ENCODE measurements around the gene CENPC. TPM values are rescaled to one million over a fixed set of nuclear protein-coding genes. Genes with fewer than 3 reads are reported as not detected.

The CENPC gene
- total and polyA plus RNA-seq, 2 donors (not counting 3 experiments of a cell fraction or from before 2014, with no cell fraction given): 3.6 to 26.4 TPM

DNA sequence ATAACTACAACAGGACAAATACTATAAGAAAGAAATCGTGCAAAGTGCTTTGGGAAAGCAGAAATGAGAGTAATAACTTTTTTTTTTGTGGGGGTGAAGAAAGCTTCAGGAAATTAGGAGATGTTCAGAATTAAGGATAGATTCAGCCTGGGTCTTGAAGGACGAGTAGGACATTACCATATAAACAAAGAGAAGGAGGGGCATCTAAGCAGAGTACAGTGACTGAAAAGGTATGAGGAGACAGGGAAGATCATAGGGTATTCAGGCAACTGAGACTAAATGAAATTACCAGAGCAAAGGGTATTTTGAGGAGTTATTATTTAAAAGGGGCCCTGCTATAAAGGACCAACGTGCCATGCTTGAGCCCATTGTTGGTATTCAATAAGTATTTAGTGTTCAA lies 10.1 kb upstream of the CENPC start:
- DNase-seq (ENCODE audit: low read depth, low spot score) (no peak), FAIRE-seq (no peak)
- no TSS peak for BruUV-seq (replicated peaks)
- H3K79me2 ChIP-seq (ENCODE audit: control insufficient read depth, insufficient read depth, low read length): no peaks in the 10 kb centered on the region
- dilution Hi-C loops (cut with MboI; ENCODE audit: extremely low pct_ligation_motif_present, low sequenced_read_pairs) (no loop called here), intact Hi-C loops (cut with micrococcal nuclease) (no loop called here)
- H2AFZ ChIP-seq (ENCODE audit: low read depth, low read length): no peak overlapping the region
- no peak overlapping the region for H3K9ac ChIP-seq (replicated peaks; ENCODE audit: extremely low read depth, insufficient read depth, low read length)
- ChIA-PET CTCF (no interaction called here), POLR2A (no interaction called here)
- no peaks in the 10 kb centered on the region for H3K9me3 ChIP-seq (replicated peaks; ENCODE audit: control insufficient read depth, insufficient read depth, low read length)
- no peak overlapping the region for H3K27ac ChIP-seq (ENCODE audit: insufficient read depth, low read depth, low read length)
- H3K4me3 ChIP-seq (replicated peaks in 1 of 3; ENCODE audit: insufficient read depth in 1 of 3, low read depth in 1 of 3, low read length in 3 of 3): no peak overlapping the region
- H3K4me1 ChIP-seq (ENCODE audit: control insufficient read depth, extremely low read depth, insufficient read depth, low read length): peaks cover 9% of the 10 kb centered on the region
- H4K20me1 ChIP-seq (replicated peaks; ENCODE audit: control insufficient read depth, extremely low read depth, insufficient read depth, low read length): no peaks in the 10 kb centered on the region
- no peak overlapping the region for H3K4me2 ChIP-seq (ENCODE audit: insufficient read depth, low read length)
- H3K27me3 ChIP-seq (ENCODE audit: control insufficient read depth in 2 of 2, insufficient read depth in 2 of 2, low read length in 2 of 2): no peaks in the 10 kb centered on the region
- no peaks in the 10 kb centered on the region for H3K36me3 ChIP-seq (ENCODE audit: control insufficient read depth in 2 of 2, extremely low read depth in 1 of 2, insufficient read depth in 2 of 2, low read length in 2 of 2)
- no peaks in the 10 kb centered on the region for H3K9me1 ChIP-seq (replicated peaks; ENCODE audit: control insufficient read depth, extremely low read depth, insufficient read depth, low read length)
- TF ChIP-seq, protein P1, sequence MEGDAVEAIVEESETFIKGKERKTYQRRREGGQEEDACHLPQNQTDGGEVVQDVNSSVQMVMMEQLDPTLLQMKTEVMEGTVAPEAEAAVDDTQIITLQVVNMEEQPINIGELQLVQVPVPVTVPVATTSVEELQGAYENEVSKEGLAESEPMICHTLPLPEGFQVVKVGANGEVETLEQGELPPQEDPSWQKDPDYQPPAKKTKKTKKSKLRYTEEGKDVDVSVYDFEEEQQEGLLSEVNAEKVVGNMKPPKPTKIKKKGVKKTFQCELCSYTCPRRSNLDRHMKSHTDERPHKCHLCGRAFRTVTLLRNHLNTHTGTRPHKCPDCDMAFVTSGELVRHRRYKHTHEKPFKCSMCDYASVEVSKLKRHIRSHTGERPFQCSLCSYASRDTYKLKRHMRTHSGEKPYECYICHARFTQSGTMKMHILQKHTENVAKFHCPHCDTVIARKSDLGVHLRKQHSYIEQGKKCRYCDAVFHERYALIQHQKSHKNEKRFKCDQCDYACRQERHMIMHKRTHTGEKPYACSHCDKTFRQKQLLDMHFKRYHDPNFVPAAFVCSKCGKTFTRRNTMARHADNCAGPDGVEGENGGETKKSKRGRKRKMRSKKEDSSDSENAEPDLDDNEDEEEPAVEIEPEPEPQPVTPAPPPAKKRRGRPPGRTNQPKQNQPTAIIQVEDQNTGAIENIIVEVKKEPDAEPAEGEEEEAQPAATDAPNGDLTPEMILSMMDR (IDR thresholded peaks at IDR 0.05; ENCODE audit: extremely low read depth in 1 of 2, insufficient read depth in 1 of 2, low read depth in 1 of 2, low read length in 2 of 2): no peak
- no peak for TF ChIP-seq JUN (IDR thresholded peaks at IDR 0.05; ENCODE audit: borderline replicate concordance, insufficient read depth, insufficient read length, low read depth)
- TF ChIP-seq FOS (IDR thresholded peaks at IDR 0.05; ENCODE audit: borderline replicate concordance, insufficient read depth, low read length): no peak
- no peak for TF ChIP-seq POLR2AphosphoS5 (IDR thresholded peaks at IDR 0.05; ENCODE audit: insufficient read depth, low read depth, low read length)
- TF ChIP-seq, protein P2, sequence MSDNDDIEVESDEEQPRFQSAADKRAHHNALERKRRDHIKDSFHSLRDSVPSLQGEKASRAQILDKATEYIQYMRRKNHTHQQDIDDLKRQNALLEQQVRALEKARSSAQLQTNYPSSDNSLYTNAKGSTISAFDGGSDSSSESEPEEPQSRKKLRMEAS (IDR thresholded peaks at IDR 0.05; ENCODE audit: insufficient read depth, insufficient read length): no peak
- no peak for TF ChIP-seq EZH2 (IDR thresholded peaks at IDR 0.05; ENCODE audit: borderline replicate concordance, low read depth, low read length, severe bottlenecking)
- TF ChIP-seq GATA2 (IDR thresholded peaks at IDR 0.05; ENCODE audit: insufficient read depth, insufficient read length, low read depth, low read length): no peak
- TF ChIP-seq POLR2A (IDR thresholded peaks at IDR 0.05; ENCODE audit: low read depth, low read length): no peak
- TF ChIP-seq MYC (IDR thresholded peaks at IDR 0.05; ENCODE audit: low read depth, low read length): no peak
